ENCODE data around the gene PHTF1.

DNA sequence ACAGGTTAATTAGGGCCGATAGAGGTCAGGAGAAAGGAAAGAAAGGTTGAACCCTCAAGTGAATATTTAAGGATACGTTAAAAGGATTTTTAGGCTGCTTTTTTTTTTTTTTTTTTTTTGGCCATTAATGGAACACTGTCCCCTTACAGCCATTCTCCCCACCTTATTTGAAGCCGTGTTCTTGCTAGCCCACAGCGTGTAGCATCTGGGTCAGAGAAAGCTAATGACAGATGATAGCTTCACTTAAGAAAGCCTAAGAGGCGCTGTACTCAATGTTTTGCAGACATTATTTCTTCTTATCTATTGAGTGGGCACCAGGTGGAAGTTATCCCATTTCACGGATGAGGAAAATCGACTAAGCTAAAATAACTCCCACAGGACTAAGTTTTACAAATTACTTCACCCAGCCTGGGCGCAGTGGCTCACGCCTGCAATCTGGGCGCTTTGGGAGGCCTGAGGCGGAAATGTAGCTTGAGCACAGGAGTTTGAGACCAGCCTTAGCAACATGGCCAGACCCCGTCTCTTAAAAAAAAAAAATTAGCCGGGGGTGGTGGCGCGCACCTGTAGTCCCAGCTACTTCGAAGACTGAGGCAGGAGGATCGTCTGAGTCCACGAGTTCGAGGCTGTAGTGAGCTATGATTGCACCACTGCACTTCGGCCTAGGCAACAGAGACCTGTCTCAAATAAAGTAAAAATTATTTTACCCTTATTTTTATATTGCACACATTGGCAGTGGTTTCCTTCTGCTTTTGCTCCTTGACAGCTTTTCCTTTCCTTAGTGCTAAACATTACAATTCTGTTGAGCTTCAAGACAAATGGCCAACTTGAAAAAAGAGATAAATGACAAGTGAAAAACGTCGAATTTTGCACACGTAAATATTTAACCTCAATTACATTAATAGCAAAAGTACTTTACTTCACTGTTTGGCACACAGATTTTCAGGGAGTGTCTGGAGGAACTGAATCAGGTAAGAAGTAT, 1.1 kb upstream of the PHTF1 start:
- TF ChIP-seq CTCF (IDR thresholded peaks at IDR 0.05) (no peak), POLR2A (IDR thresholded peaks at IDR 0.05) (no peak)
